AG09309 (cell line): ENCODE results near the gene PPP1R16B.
"Not testable (repeated sequence)": the region's sequence is repeated elsewhere in the genome, so short reads cannot be mapped to it uniquely, and the experiment has no call there.

Experiments
- DNase-seq: peaks from one replicate; pipeline ENCODE4 v3.0.0-alpha.2; 2010; ENCODE audit warnings: low read depth
- H3K4me3 ChIP-seq: 2 replicates; pipeline ENCODE4 v1.5.1; 2011; ENCODE audit warnings: mild to moderate bottlenecking, low read depth, low read length, moderate library complexity; ENCODE audit not compliant: control insufficient read depth
- CTCF ChIP-seq: IDR thresholded peaks from 2 replicates; pipeline ENCODE4 v1.5.1; 2011; ENCODE audit warnings: mild to moderate bottlenecking, low read depth, low read length, inconsistent platforms; ENCODE audit not compliant: insufficient read depth, control insufficient read depth; ENCODE audit errors: missing control alignments

PPP1R16B gene

GRCh38 chr20:38952153-38952552, 146.7 kb downstream of the PPP1R16B start:
- no peak overlapping the region for H3K4me3 ChIP-seq
- TF ChIP-seq CTCF, result no peak
- no peak for DNase-seq

- TF ChIP-seq CTCF, result no peak
- no peak for DNase-seq
- H3K4me3 ChIP-seq, result no peak overlapping the region
Observed at GRCh38 chr20:38953630-38954340, 148.3 kb downstream of the PPP1R16B start.

GRCh38 chr20:38957235-38957876, 151.9 kb downstream of the PPP1R16B start:
- no peak overlapping the region for H3K4me3 ChIP-seq
- DNase-seq, result no peak
- TF ChIP-seq CTCF, result no peak

GRCh38 chr20:38957915-38958485, 152.5 kb downstream of the PPP1R16B start:
- no peak for TF ChIP-seq CTCF
- no peak overlapping the region for H3K4me3 ChIP-seq
- no peak for DNase-seq

GRCh38 chr20:38960187-38960687, 154.7 kb downstream of the PPP1R16B start:
- H3K4me3 ChIP-seq, DNase-seq: not testable (repeated sequence)

GRCh38 chr20:38961530-38962043, 156.1 kb downstream of the PPP1R16B start:
- DNase-seq, result no peak
- TF ChIP-seq CTCF, result no peak
- H3K4me3 ChIP-seq, result peak overlapping the region; percentile 88
